Measurements from ENCODE around the gene TCERG1L.
"Not testable (repeated sequence)": the region's sequence is repeated elsewhere in the genome, so short reads cannot be mapped to it uniquely, and the experiment has no call there.

Gene TCERG1L

GRCh38 chr10:131080571-131080970, 230.9 kb downstream of the TCERG1L start:
- DNase-seq: no peak

GRCh38 chr10:131079314-131079713, 232.2 kb downstream of the TCERG1L start:
- DNase-seq: no peak

- not testable (repeated sequence) for DNase-seq
These were observed 232.6 kb downstream of the TCERG1L start for GRCh38 chr10:131078882-131079280.

GRCh38 chr10:131078131-131078881, 233.2 kb downstream of the TCERG1L start:
- no peak for DNase-seq

DNA sequence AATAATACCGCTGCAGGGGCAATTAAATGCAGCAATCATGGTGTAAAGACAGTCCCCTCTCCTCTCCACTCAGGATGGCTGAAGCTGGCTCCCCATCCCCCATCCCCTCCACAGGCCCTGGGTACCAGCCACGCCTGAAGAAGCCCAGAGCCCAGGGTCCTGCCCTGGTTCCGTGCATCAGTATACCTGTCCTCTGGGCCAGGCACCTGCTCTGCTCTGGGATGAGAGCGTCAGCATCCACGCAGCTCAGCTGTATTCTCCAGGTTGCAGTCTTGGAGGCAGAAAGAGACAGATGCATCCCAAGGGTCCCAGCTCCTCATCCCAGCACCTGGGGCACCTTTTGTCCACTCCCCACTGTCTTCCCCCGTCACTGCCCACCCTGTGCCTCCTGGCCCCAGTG, 233.8 kb downstream of the TCERG1L start:
- DNase-seq: no peak

GRCh38 chr10:131077031-131077430, 234.5 kb downstream of the TCERG1L start:
- DNase-seq: no peak

- no peak for DNase-seq
These were observed 235.2 kb downstream of the TCERG1L start for GRCh38 chr10:131076356-131076755.

- no peak for DNase-seq
These were observed 236.2 kb downstream of the TCERG1L start for GRCh38 chr10:131075218-131075770.

DNA sequence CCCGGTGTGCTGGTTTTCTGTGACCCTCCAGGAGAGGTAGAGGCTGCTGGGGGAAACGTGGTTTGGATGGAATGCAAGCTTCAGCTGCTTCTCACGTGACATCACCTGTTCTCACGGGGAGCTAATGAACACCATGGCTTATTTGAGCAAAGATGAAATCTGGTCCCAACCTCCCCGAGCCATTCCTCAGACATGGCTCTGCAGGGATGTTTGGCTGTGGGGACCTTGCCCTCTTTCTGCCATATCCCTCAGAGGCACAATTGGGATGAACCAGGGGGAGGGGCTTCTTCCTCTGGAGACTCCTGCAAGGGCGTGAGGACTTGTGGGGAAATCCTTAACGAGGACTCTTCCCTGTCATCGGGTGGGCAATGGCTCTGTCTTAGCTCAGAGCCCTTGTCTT, 236.8 kb downstream of the TCERG1L start:
- no peak for DNase-seq

DNA sequence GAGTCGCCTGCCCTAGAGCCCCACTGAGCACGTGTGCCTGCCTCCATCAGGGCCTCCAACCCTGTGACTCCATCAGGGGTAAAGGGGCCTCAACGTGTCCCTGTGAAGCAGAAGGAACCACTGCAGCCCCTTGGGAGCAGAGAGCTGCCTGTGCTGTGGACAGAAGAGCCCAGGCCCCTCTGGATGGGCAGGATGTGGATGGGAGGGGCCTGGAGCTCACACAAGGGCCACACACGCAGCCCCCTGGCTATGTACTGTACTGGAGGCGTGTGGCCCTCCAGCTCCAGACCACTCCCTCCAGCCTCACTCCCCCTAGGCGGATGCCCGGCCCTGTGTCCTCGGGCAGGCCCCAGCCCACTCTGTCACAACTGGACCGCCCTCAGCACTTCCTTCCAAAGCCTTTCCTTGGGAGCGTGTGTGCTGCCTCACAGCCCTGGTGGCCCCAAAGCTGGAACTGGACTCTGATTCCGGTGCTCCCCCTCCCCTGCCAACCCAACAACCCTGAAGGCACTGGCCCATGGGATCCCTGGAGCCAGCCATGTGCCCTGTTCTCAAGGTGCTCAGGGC, 238.0 kb downstream of the TCERG1L start:
- DNase-seq: no peak

DNA sequence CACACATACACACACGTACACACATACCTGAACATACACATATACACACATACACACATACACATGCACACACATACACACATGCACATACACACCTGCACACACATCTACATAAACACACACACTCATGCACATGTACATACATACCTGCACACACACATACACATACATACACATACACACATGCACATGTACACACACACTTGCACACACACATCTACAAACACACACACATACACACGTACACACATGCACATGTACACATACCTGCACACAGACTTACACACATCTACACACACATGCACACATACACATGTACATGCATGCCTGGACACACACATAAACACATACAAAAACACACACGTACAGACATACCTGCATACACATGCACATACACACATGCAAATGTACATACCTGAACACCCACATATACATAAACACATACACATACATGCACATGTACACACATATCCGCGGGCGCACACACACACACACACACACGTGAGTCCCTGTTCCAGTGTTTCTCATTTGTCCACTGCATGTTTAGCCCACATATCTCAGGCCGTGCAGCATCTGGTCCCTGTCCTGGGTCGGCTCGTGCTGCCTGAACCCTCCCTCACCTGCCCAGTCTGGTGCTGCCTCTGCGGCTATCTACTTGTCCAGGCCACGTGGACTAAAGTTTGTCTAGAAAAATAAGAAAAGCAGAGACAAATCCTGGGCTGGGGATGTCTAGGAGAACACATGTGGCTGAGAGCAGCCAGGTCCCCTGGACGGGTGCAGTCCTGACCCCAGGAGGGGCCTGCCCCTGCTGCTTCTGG, 238.7 kb downstream of the TCERG1L start:
- DNase-seq: no peak

DNA sequence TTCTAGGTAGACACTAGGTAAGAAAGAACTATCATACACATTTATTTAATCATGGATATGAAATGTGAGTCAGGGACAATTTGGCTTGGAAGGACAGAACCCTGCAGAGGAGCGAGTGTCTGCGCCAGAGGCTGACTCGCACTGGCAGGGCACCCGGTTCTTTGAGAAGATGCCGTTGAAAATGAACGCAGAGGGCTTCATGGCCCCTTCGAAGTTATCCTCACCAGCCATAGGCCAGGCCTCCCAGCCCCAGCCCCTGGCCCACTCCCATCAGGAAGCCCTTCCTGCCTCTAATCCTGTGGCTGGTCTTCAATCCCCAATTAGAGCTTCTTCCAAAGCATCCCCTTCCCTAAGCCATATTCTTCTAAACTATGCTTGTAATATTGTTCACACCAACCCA, 239.8 kb downstream of the TCERG1L start:
- DNase-seq: no peak

DNA sequence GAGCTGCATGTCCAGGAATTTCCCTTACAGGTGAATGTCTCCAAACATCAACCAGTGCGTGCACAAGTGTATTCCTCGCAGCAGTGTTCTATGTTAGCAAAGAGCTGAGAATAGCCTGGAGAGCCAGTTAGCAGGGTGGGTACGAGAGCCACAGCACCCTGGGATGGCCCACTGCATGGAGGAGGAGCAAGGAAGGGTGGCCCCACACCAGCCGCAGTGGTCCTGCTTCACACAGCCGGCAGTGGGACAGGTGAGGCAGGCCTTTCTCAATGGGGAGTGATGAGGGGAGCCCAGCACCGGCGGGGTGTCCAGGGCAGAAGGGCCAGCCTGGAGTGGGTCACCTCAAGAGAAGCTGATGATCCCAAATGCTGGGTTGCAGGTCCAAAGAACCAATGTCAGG, 240.7 kb downstream of the TCERG1L start:
- no peak for DNase-seq

DNA sequence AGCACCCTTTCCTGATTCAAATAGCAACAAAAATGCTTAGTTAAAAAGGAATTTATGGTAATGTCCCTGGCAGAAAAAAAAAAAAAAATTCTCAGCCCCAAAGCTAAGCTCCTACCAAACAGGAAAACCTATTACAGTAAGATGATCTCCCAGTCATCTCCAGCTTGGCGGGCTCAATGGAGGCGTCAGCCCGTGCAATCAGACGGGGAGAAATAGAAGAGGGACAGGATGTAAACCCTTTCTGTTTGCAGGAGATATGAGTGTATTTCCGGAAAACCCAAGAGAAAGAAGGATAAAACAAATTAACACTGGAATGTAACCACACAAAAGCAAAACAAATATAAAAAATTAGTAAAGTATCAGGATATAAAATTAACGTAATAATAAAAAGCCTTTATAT, 242.8 kb downstream of the TCERG1L start:
- DNase-seq: no peak

DNA sequence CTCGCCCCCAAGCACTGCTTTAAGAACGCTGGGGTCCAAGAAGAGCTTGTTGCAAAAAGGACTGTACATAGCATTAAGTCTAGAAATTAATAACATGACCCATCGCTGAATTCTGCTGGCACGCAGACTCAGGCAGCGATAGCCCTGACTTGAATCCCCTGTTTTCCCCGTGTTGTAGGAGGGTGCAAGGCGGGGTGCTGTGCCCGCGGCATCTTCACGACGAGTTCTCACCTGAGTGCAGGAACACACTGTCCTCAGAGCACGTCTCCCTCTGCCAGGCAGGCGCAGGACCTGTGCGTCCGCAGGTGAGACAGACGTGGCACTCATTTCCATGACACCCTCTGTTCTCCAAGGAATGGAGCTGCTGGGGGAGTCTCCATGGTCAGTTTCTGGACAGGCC, 243.2 kb downstream of the TCERG1L start:
- no peak for DNase-seq

GRCh38 chr10:131067690-131068089, 243.8 kb downstream of the TCERG1L start:
- DNase-seq: no peak

GRCh38 chr10:131065673-131066305, 245.7 kb downstream of the TCERG1L start:
- no peak for DNase-seq

- DNase-seq: no peak
These were observed 248.2 kb downstream of the TCERG1L start for GRCh38 chr10:131063311-131063710.

DNA sequence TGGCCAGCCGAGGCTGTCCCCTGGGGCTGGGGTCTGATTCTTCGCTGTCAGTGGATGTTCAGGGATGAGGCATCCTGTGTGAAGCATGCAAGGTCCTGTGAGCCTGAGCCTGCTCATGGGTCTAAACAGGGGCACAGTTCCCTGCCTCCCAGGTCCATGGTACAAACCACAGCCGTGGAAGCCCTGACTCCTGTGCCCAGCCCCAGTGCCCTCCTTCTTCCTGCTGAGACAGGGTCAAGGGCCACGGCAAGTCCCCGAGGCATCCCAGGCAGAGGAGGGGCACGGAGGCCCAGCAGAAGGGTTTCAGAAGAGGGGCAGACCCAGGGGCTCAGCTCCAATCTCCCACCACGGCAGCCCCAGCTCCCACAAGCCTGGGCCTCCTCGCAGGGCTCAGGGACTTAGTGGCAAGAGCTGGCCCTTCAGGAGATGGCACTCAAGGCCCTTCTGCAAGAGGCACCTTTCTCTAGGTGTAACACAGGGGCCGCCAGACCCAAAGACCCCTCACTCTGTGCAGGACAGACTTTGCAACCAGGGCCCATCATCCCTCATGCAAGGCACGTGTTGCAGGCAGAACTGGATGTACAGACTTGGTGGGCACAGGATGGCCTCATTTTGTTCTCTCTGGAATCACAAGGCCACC, 248.8 kb downstream of the TCERG1L start:
- no peak for DNase-seq

DNA sequence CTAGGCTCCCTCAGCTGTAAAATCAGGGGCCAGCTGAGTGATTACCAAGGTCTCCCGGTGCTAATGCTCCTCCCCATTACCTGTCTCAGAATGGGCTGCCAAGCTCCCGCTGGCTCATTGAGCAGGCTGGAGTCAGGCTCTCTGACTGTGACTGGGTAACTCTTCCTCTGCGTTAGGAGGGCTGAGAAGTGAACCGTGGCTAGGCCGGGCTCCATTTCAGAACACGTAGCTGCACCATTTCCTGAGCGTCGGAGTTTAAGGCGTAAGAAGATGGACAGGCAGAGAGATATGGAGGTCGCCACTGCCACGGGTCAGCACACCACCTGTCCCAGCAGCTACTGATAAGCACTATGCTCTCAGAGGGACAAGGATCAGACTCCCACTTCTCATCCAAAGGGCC, 250.3 kb downstream of the TCERG1L start:
- no peak for DNase-seq

GRCh38 chr10:131059881-131060280, 251.6 kb downstream of the TCERG1L start:
- no peak for DNase-seq

- no peak for DNase-seq
These were observed 252.7 kb downstream of the TCERG1L start for GRCh38 chr10:131058799-131059198.

DNA sequence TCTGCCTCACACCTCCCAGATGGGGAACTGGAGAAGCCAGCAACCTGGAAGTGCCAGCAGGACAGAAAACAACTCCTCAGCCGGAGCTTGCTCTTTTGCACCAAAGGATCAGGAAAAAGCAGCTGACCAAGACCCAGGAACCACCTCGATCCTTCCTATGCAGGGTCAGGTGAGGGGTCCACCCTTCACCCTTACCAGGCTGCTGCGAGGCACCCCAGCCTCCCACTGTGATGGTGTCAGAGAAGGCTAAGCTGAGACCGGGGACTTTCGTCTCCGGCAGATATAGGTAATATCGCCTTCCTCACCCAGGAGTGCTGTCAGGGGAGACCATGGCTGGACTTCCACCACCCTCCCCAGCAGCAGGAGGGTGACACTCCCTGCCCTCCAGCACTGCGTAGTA, 254.7 kb downstream of the TCERG1L start:
- no peak for DNase-seq
